Uterus (tissue), 4 donors: ENCODE data around the gene CNOT3. TPM values are rescaled to one million over a fixed set of nuclear protein-coding genes. Genes with fewer than 3 reads are reported as not detected.

Experiments used
- DNase-seq, 2 donors: peaks; one replicate each; pipeline ENCODE4 v3.0.0-alpha.2; 2019 to 2020
- H3K27ac ChIP-seq, 2 donors: fragments of 200-600 bp; sonication (generic); 1 replicate in 1 of 2; 2 replicates in 1 of 2; pipeline ENCODE4 v1.5.1; 2016 to 2018
- H3K27me3 ChIP-seq, 2 donors: fragments of 200-600 bp; sonication (generic); one replicate each; pipeline ENCODE4 v1.5.1; 2018 to 2019; ENCODE audit warnings: control low read depth in 1 of 2
- H3K36me3 ChIP-seq, 2 donors: fragments of 200-600 bp; sonication (generic); one replicate each; pipeline ENCODE4 v1.5.1; 2019; ENCODE audit warnings: control low read depth in 1 of 2
- H3K4me1 ChIP-seq, 2 donors: fragments of 200-600 bp; sonication (generic); one replicate each; pipeline ENCODE4 v1.5.1; 2018 to 2019; ENCODE audit warnings: control low read depth in 1 of 2
- H3K4me3 ChIP-seq, 2 donors: fragments of 200-600 bp; sonication (generic); 1 replicate in 1 of 2; 2 replicates in 1 of 2; pipeline ENCODE4 v1.5.1; 2018 to 2019; ENCODE audit warnings: mild to moderate bottlenecking in 1 of 2
- H3K9me3 ChIP-seq, 2 donors: fragments of 200-600 bp; sonication (generic); one replicate each; pipeline ENCODE4 v1.5.1; 2019; ENCODE audit warnings: control low read depth in 1 of 2
- POLR2A ChIP-seq, 2 donors: fragments of 450-650 bp; IDR thresholded peaks; one replicate each; pipeline ENCODE4 v1.6.1; 2016; ENCODE audit warnings: antibody characterized with exemption in 2 of 2, mild to moderate bottlenecking in 1 of 2, moderate library complexity in 1 of 2
- intact Hi-C: fragments of 100-400 bp; cut with DNase I; formaldehyde crosslinking; loops from one replicate; pipeline ENCODE4 v1.15.1; 2023; ENCODE audit warnings: low total_unique reads
- total RNA-seq, 4 donors: library from RNA; depleted of rRNA in 3 of 4; stranded (reverse); fragments of >200 nt in 3 of 4; gene quantifications; one replicate each; pipeline versions ENCODE4 v1.1.0 to v1.2.4, GENCODE V29; 2014 to 2023
- TF ChIP-seq, protein P1 (sequence below), 4 experiments: fragments of 200-600 bp in 2 of 4; fragments of 450-650 bp in 2 of 4; sonication (generic) in 2 of 4; IDR thresholded peaks; one replicate each; pipeline ENCODE4 v1.5.1; 2016 to 2019; ENCODE audit warnings: antibody characterized with exemption in 4 of 4, mild to moderate bottlenecking in 2 of 4, moderate library complexity in 1 of 4
- donor health status: DM: yes; HTN: yes; CAD: no.

The CNOT3 gene
- total RNA-seq, 4 donors from 2014 or later, result 0.88 to 41.6 (median 9.9) TPM

DNA sequence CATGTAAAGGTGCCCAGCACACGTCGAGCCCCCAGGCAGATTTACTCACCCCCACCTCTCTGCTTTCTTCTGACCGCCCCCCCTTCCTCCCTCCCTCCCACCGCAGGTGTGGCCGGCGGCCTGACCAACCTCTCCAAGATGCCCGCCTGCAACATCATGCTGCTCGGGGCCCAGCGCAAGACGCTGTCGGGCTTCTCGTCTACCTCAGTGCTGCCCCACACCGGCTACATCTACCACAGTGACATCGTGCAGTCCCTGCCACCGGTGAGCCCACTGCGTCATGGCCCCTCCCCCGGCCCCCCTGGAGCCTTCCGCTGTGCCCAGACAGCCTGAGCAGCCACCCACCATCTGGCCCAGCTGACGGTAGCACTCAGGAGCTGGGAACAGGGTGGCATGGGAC, 13.2 kb upstream of the CNOT3 start:
- no peak overlapping the region for H3K27ac ChIP-seq
- no peaks in the 10 kb centered on the region for H3K36me3 ChIP-seq
- DNase-seq, result no peak
- TF ChIP-seq, protein P1, sequence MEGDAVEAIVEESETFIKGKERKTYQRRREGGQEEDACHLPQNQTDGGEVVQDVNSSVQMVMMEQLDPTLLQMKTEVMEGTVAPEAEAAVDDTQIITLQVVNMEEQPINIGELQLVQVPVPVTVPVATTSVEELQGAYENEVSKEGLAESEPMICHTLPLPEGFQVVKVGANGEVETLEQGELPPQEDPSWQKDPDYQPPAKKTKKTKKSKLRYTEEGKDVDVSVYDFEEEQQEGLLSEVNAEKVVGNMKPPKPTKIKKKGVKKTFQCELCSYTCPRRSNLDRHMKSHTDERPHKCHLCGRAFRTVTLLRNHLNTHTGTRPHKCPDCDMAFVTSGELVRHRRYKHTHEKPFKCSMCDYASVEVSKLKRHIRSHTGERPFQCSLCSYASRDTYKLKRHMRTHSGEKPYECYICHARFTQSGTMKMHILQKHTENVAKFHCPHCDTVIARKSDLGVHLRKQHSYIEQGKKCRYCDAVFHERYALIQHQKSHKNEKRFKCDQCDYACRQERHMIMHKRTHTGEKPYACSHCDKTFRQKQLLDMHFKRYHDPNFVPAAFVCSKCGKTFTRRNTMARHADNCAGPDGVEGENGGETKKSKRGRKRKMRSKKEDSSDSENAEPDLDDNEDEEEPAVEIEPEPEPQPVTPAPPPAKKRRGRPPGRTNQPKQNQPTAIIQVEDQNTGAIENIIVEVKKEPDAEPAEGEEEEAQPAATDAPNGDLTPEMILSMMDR (IDR thresholded peaks at IDR 0.05), result no peak
- no peak for TF ChIP-seq POLR2A (IDR thresholded peaks at IDR 0.05)
- no peak overlapping the region for H3K4me3 ChIP-seq
- no peaks in the 10 kb centered on the region for H3K9me3 ChIP-seq
- no peaks in the 10 kb centered on the region for H3K4me1 ChIP-seq
- no peaks in the 10 kb centered on the region for H3K27me3 ChIP-seq
- intact Hi-C loops, result no loop called here

DNA sequence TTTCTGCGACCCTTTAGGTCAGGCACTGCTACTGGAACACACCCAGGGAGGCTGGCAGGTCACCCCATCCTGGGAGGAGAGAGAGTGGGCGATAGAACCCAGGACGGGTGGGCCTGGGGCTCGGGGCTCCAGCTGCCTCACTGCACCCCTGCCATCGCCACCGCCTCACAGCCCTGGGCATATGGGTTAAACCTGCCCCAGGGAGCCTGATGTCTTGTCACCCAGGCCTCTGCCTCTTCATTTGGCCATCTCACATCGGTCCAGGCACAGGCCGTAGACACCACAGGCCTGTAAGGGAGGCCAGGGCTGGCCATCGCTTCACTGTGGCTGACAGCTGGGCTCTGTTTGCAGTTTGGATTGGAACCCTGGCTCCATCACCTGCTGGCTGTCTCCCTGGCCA, 11.8 kb upstream of the CNOT3 start:
- no peak for DNase-seq
- no peaks in the 10 kb centered on the region for H3K4me1 ChIP-seq
- TF ChIP-seq, protein P1 (IDR thresholded peaks at IDR 0.05), result no peak
- no peak for TF ChIP-seq POLR2A (IDR thresholded peaks at IDR 0.05)
- H3K27ac ChIP-seq, result no peak overlapping the region
- intact Hi-C loops, result no loop called here
- no peaks in the 10 kb centered on the region for H3K9me3 ChIP-seq
- no peaks in the 10 kb centered on the region for H3K27me3 ChIP-seq
- no peak overlapping the region for H3K4me3 ChIP-seq
- no peaks in the 10 kb centered on the region for H3K36me3 ChIP-seq

DNA sequence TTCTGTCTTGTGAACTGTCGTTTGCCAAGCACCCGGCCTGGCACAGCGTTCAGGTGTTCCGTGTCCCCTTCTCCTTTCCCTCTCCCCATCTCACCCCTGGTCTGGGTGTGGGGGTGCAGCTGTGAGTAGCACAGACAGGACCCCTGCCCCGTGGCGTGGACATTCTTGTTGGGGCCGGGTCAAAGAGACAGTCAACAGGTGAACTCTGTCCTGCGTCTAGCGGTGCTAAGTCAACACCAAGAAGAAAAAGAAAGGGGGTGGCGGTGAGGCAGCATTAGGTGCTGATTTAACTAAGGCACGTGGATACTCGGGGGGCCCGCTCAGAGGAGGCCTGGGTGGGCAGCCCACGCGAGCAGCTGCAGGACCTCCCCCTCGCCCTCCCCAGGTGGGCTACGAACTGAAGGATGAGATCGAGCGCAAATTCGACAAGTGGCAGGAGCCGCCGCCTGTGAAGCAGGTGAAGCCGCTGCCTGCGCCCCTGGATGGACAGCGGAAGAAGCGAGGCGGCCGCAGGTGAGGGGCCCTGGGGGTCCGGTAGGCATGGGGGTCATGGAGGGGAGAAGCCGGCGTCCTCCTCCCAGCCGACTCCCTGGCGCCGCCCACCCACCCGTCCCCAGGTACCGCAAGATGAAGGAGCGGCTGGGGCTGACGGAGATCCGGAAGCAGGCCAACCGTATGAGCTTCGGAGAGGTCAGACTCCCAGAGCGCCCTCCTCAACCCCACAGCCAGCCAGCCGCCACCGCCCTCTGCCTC, 9.7 kb upstream of the CNOT3 start:
- no peaks in the 10 kb centered on the region for H3K36me3 ChIP-seq
- no peak overlapping the region for H3K4me3 ChIP-seq
- H3K27ac ChIP-seq, result no peak overlapping the region
- DNase-seq, result no peak
- no peaks in the 10 kb centered on the region for H3K4me1 ChIP-seq
- H3K9me3 ChIP-seq, result no peaks in the 10 kb centered on the region
- TF ChIP-seq POLR2A (IDR thresholded peaks at IDR 0.05), result no peak
- TF ChIP-seq, protein P1 (IDR thresholded peaks at IDR 0.05), result no peak
- no peaks in the 10 kb centered on the region for H3K27me3 ChIP-seq
- intact Hi-C loops, result no loop called here

DNA sequence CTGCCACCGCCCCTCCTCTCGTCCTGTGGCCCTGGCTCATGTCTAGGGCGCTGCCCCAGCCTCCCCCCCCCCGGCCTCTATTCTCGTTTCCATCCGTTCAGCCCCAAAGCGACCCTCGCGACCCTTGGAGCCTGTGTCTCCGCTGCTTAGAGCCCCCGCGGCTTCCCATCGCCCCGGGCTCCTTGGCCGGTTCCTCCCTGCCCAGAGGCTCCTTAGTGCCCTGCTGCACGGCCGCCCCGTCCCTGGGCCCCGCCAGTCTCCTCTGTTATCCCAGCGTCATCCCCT, 9.2 kb upstream of the CNOT3 start:
- Histone ChIP-seq H3K27ac (no peak overlapping the region), H3K27me3 (no peaks in the 10 kb centered on the region), H3K9me3 (no peaks in the 10 kb centered on the region), H3K4me1 (no peaks in the 10 kb centered on the region), H3K4me3 (no peak overlapping the region), H3K36me3 (no peaks in the 10 kb centered on the region)
- DNase-seq, result no peak
- TF ChIP-seq, protein P1 (IDR thresholded peaks at IDR 0.05), result no peak
- no peak for TF ChIP-seq POLR2A (IDR thresholded peaks at IDR 0.05)
- intact Hi-C loops, result no loop called here

DNA sequence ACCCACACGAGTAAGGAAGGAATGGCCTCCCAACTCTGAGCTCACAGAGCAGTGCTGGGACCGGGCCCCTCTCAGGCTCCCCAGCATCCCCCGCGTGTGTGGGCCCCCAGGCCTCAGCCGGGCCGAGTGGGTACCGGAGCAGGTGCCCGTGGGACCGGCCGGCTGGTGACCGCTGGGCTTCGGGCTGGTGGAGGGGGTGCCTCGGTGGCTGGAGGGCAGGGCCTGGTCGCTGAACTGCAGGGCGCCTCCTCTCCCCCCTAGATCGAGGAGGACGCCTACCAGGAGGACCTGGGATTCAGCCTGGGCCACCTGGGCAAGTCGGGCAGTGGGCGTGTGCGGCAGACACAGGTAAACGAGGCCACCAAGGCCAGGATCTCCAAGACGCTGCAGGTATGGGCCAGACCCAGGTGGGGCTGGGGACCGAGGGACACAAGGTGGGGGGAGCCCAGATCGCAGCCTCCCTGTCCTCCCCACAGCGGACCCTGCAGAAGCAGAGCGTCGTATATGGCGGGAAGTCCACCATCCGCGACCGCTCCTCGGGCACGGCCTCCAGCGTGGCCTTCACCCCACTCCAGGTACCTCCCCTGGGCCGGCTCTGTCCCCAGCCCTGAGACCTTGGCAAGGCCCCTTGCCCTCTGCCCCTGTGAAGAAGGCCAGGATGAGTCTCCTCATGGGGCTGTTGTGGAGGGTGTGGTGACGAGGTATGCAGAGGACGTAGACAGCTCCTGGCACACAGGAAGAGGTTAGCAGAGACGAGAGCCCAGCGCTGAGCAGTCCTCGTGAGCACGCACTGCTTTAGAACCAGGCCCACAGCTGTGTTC, 8.6 kb upstream of the CNOT3 start:
- no peak overlapping the region for H3K27ac ChIP-seq
- no peak overlapping the region for H3K4me3 ChIP-seq
- H3K9me3 ChIP-seq, result no peaks in the 10 kb centered on the region
- H3K4me1 ChIP-seq, result no peaks in the 10 kb centered on the region
- no peaks in the 10 kb centered on the region for H3K27me3 ChIP-seq
- no peak for DNase-seq
- TF ChIP-seq POLR2A (IDR thresholded peaks at IDR 0.05), result no peak
- TF ChIP-seq, protein P1 (IDR thresholded peaks at IDR 0.05), result no peak
- intact Hi-C loops, result no loop called here
- H3K36me3 ChIP-seq, result no peaks in the 10 kb centered on the region
